HG03175 (cell line): ENCODE measurements around the gene HIVEP3.
A peak's percentile ranks its signal among the peaks of the same experiment; 100 is the strongest.

Source experiments
- ATAC-seq: cut with Tn5 transposase; IDR thresholded peaks from one replicate; pipeline ENCODE4 v1.9.1; 2021; ENCODE audit warnings: mild to moderate bottlenecking, moderate library complexity; ENCODE audit not compliant: unreplicated experiment

The HIVEP3 gene

DNA sequence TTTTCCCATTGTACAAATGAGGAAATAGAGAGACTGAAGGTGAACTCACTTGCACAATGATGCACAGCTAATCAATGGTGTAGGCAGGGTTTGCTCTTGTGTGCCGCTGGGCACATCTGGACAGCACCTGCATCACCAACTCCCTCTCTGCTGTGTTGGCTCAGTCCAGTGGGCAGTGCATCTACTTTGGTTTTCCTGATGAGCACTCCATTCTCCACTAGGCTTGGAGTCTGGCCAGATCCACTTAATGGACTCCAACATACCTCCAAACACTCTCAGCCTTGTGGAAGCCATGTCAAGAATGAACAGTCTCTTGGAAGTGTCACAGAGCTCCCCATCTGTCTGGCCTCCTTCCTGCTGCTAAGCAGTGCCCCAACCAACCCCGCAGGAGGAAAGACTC, 152.2 kb downstream of the HIVEP3 start:
- no peak for ATAC-seq

GRCh38 chr1:41766041-41766440, 152.7 kb downstream of the HIVEP3 start:
- no peak for ATAC-seq

- no peak for ATAC-seq
Measured at GRCh38 chr1:41765152-41765551, 153.6 kb downstream of the HIVEP3 start.

GRCh38 chr1:41764656-41765055, 154.1 kb downstream of the HIVEP3 start:
- no peak for ATAC-seq

GRCh38 chr1:41762777-41763176, 155.9 kb downstream of the HIVEP3 start:
- no peak for ATAC-seq

DNA sequence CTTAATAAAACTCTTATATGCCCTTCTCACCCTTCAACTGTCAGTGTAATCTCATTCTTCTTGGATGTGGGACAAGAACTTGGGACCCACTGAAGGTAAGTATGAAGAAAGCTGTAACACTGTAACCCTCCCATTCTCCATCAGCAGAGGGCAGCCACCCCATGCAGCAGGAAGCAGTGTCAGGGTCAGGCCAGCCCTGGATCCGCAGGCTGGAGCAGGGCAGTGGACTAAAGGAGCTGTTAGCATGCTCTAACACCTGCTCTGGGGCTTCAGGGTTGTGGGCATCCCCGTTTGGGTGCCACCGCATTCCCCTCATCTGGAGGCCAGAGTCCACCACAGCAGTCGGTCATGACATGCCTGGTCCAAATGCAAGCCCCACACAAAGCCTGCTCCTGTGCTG, 156.5 kb downstream of the HIVEP3 start:
- no peak for ATAC-seq

DNA sequence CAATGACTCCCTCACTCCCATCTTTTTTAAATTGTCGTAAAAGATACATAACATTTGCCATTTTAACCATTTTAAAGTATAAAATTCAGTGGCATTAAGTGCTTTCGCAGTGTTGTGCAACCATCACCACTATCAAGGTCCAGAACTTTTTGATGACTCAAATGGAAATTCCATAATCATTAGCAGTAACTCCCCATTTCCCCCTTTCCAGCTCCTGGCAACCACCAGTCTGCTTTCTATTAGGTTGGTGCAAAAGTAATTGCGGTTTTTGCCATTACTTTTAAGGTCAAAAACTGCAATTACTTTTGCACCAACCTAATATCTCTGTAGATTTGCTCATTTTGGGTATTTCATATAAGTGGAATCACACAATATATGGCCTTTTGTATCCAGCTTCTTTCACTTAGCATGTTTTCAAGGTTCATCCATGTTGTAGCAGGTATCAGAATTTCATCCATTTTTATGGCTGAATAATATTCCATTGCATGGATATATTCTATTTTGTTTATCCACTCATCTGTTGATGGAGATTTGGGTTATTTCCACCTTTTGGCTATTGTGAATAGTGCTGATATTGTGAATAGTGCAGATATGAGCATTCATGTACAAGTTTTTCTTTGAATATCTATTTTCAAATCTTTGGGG, 159.7 kb downstream of the HIVEP3 start:
- no peak for ATAC-seq

DNA sequence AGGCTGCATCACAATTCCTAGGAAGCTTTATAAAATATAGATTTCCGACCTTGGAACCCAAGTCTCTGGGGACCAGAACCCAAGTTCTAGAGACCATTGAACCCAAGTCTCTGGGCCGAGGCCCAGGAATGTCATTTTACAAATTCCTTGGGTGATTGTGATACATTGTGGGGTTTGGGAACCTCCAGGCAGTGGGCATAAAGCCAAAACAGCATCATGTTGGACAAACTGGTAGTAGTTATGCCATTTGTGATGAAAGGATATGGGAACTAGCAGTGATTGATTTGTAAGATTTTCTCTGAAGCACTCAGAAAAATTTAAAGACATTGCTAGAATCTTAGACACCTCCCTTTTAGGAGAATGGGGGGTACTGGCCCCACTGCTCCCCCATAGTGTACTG, 160.2 kb downstream of the HIVEP3 start:
- no peak for ATAC-seq

- no peak for ATAC-seq
Measured at GRCh38 chr1:41754540-41754939, 164.2 kb downstream of the HIVEP3 start.

DNA sequence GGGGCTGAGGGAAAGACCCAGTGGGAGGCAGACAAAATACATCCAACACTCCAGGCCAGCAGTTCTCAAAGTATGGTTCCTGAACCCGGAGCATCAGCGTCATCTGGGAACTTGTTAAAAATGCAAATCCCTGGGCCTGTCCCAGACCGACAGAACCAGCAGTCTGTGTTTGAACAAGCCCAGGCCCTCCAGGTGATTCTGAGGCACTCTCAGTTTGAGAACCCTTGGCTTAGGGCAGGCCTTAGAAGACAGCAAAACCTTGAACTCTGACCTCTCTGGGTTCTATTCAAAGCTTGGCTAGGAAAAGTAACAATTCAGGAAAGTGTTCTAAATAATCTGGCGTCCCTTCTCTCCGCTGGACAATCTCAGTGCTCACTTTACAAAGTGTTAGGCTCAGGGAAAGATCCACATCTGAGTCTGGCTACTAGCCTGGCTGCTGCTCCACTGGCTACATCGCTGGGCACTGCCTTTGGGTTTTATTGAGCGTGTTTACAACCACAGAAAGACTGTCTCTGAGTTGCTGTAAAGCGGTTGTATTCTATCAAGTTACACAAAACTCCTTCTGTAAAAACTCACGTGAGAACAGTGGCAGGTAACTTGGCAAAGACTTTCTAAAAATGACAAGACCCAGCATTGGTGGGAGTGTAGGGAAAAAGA, 166.1 kb downstream of the HIVEP3 start:
- ATAC-seq = no peak

DNA sequence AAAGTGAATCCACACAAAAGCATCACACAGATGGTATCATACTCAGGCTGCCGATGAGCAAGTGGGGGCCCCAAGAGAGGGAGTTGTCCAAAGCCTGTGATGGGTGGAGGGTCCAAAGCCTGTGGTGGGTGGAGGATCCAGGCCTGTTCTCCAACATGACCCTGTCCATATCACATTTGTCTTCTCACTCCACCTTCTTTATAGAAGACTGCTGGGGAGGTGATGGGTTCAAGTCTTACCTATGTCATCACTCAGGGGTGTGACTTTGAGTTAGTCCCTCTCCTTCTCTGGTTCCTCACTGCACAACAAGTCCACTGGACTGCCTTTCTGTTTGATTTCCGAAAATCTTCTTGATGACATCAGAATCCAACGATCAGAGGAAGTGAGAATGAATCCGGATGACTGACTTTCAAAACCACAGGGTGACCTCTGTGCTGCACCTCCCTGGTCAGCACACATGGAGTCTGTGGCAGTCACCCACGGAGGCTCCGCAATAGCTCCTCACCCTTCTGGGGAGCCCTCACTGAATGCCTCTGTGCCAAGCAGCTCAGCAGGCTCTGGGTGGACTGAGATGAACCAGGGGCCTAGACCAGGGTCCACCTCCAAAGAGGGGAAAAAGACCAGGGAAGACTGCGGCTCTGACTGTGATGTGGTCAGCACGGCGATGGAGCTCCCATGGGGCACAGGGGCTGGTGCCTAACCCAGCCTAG, 166.8 kb downstream of the HIVEP3 start:
- ATAC-seq = peak; percentile 41

DNA sequence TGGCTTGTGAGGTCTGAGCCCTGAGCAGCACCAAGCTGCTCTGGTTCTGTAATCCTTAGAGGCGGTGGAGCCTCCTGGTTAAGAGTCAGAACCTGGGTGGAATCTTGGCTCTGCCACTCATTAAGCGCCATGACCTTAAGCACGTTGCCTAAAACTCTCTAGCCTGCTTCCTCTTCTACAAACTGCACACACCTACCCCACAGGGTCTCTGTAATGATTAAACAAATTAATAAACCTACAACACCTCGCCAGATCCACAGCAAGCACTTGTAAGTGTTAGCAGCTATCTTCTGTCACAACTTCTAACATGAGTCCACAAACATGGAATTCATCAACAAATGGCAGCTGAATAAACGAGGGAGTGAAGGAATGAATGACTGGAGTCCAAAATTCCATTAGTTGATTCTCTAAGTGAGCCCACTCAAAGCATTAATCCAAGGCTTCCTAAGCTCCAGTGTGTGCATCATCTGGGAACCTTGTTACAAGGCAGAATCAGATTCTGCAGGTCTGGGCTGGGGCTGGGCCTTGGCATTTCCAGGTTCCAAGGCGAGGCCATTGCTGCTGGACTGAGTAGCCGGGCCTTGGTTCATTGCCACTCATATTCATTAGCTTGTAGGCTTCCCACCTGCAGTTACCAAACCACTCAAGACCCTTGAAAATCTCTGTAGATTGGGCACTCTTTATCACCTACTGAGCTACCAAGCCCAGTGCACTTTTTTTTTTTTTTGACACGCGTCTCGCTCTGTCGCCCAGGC, 168.6 kb downstream of the HIVEP3 start:
- ATAC-seq = peak; percentile 44

GRCh38 chr1:41745022-41745421, 173.7 kb downstream of the HIVEP3 start:
- no peak for ATAC-seq

- no peak for ATAC-seq
Measured at GRCh38 chr1:41743366-41743765, 175.4 kb downstream of the HIVEP3 start.

GRCh38 chr1:41742219-41742618, 176.5 kb downstream of the HIVEP3 start:
- no peak for ATAC-seq

DNA sequence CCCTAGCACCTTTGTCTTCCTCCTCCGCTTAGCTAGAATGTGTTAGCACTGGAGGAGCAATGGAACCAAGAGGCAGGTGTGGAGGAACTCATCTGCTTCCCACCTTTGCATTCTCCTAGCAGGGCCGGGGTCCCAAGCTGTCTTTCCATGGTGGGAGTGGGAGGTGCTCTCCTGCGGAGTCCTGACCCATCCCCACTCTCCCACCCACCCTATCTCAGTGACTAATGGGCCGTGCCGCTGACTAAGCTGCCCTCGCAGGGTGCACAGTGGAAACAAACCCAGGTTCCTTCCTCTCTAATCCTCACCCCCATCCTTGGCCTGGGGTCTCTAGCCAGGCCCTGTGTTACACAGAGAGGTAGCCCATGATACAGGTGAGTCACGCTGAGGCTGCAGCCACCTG, 177.5 kb downstream of the HIVEP3 start:
- ATAC-seq = no peak

- ATAC-seq = no peak
Measured at GRCh38 chr1:41740630-41741239, 178.0 kb downstream of the HIVEP3 start.

DNA sequence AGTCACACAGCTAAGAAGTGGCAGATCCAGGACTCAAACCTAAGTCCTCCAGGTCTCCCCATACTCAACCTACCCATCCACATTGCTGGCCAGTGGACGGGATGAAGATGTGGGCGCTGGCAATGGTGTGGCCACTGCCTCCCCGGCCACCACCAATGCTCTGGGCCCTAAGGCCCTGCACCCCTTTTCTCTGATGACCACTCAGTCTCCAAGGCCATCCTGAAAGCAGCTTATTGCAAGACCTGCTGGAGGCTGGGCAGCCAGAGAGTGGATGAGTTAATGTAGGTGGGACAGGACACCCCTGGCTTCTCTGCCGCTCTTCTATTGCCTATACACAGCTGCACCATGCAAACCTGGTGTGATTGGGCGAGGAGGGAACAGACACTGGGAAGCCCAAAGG, 178.7 kb downstream of the HIVEP3 start:
- ATAC-seq = no peak

DNA sequence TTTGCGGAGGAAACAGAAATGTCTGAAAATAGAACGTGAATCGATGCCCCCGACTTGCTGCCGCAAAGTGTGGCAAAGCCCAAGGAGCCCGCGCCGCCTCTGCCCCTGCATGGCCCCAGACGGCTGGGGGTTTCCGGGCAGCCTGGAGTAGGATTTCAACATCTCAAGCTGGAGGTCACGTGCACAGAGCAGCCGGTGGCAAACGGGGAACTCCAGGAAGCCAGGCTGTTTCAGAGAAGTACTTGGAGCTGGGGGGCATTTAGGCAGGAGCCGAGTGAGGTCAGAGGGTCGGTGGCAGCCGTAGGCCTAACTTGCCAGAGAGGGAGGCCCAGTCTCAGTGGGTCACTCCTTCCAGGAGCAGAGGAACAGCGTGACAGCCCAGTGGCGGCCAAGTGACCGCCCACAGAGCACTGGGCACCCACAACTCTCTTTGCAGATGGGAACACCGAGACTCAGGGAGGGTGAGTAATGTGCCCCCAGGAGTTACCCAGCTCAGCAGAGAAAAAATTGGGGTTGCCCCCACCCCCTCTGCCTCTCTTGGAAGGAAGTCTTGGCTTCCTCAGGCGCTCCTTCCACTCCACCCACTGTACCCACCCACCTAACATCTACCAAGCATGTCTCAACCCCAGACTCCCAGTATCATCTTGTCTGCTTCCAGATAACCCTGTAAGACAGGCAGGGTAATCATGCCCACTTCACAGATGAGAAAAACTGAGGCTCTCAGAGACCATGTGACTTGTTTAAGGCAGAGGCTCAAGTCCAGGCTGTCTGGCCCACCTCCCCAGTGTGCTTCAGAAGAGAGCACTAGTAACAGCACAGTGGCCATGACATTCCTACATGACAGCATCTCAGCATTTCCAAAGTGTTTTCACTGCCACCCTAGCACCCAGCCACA, 179.4 kb downstream of the HIVEP3 start:
- peak; percentile 75 for ATAC-seq

GRCh38 chr1:41738475-41738874, 180.2 kb downstream of the HIVEP3 start:
- no peak for ATAC-seq
